ENCODE results near the gene CAMK1D.
"Not testable (repeated sequence)": the region's sequence is repeated elsewhere in the genome, so short reads cannot be mapped to it uniquely, and the experiment has no call there.

The CAMK1D gene

DNA sequence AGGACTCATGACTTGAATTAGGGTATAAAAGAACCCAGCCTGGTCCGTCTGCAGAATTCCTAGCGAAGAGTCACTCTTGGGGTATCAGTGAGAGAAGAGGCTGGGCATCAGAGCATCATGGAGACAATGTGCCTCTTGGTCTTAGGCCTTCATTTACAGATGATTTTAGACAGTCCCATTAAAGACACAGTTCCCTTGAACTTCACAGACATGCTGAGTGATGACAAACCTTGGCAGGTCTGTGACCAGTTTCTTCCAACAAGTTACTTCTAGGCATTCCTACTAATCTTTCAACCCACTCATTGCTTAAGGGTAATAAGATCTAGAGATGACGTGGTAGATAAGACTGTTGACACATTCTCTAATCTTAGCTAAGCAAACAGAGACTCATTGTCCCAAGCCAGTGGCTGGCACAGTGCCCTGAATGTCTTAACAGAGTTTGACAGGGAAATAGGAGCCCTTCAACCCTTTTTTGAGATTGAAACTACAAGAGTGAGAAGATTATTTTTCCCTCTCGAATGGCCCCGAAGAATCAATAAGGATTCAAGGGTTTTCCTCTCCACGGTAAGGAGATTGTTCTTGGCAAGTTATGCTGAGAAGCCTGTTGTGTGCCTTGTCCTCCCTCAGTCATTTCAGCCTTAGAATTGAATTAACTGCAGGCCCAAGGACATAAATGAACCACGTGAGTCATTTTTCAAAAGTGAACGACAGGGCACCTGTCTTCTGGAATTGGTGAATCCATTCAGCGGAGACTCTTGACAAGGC is 371.1 kb downstream of the CAMK1D start:
- H3K27ac ChIP-seq = peak overlapping the region; percentile 66

DNA sequence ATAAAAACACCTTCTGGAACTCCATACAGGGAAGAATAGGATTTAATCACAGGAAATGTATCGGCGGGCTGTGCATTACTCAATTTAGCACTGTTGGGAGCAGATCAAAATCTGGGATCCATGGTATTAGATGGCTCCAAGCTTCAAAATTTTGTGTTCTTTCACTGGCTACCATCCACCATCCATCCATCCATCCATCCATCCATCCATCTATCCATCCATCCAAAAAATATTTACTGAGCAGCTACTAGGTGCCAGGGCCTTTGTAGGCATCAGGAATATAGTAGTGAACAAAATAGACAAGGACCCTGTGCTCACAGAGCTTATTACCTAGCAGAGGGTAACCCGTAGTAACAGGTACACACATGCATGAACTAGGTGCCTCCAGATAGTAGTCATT is 372.0 kb downstream of the CAMK1D start:
- peak overlapping the region; percentile 66 for H3K27ac ChIP-seq
- TF ChIP-seq CTCF (conservative IDR thresholded peaks at IDR 0.05) = no peak

More for the DNA sequence above, 371.1 kb downstream of the CAMK1D start:
- no peak for TF ChIP-seq CTCF (conservative IDR thresholded peaks at IDR 0.05)

- H3K27ac ChIP-seq = no peak overlapping the region
- no peak for TF ChIP-seq CTCF (conservative IDR thresholded peaks at IDR 0.05)
These were observed 373.9 kb downstream of the CAMK1D start for GRCh38 chr10:12723220-12723619.

- no peak overlapping the region for H3K27ac ChIP-seq
- no peak for TF ChIP-seq CTCF (conservative IDR thresholded peaks at IDR 0.05)
These were observed 375.6 kb downstream of the CAMK1D start for GRCh38 chr10:12724807-12725579.

GRCh38 chr10:12725580-12725888 is 376.2 kb downstream of the CAMK1D start:
- H3K27ac ChIP-seq = not testable (repeated sequence)

DNA sequence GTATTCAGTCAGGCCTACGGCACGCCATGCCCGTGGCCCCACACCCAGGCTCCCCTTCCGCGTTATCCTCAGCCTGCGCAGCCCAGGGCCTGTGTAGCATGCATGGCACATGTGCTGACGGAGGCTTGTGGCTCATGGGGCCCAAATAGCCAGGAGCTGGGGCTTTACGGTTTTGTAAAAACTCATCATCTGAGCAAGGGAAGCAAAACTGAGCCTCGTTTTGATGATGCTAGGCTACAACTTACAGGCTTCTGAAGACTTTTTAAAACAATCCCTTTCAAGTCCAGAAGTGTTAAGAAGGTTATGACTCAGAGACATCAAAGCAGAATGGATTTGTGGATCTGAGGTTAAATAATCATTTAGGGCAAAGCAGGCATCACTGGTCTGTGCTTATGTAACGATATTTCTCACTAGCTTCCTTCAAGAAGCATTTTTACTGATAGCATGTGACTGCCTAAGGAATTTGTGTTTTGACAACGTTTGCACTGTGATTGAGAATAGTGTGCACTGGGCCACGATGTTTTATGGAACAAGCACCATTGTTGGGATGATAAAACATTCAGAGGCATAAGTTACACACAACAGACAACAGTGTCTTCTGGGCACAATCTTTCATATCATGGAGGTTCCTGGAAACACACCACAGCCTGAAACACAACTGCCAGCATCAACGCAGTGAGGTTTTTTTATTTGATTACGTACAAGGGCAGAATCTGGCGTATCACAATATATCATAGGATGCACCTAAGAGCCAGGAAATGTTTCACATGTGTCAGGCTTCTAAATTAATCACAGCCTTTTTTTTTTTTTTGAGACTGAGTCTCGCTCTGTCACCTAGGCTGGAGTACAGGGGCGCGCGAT is 377.9 kb downstream of the CAMK1D start:
- TF ChIP-seq CTCF (conservative IDR thresholded peaks at IDR 0.05) = no peak
- no peak overlapping the region for H3K27ac ChIP-seq

DNA sequence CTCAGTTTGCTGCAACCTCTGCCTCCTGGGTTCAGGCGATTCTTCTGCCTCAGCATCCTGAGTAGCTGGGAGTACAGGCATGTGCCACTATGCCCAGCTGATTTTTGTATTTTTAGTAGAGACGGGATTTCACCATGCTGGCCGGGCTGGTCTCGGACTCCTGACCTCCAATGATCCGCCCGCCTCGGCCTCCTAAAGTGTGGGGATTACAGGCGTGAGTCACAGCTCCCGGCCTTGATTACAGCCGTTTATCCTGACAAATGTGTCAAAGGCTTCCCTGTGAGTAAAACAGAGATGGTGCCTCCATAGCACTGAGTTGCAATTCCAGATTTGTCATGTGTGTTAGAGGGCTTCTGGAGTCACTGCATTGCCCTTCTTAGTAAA is 378.5 kb downstream of the CAMK1D start:
- TF ChIP-seq CTCF (conservative IDR thresholded peaks at IDR 0.05) = no peak
- no peak overlapping the region for H3K27ac ChIP-seq

Data from VCaP (cell line).